Thyroid gland (tissue), 4 donors: ENCODE results near the gene GRIN3B.

Source experiments
- CTCF ChIP-seq, 6 experiments: fragments of 200-600 bp in 3 of 6; fragments of 450-650 bp in 3 of 6; sonication (generic) in 3 of 6; IDR thresholded peaks; one replicate each; pipeline ENCODE4 v1.5.1; 2016 to 2019; ENCODE audit warnings: antibody characterized with exemption in 6 of 6, mild to moderate bottlenecking in 2 of 6, inconsistent platforms in 1 of 6, moderate library complexity in 1 of 6
- POLR2A ChIP-seq, 2 donors: fragments of 450-650 bp; IDR thresholded peaks; one replicate each; pipeline ENCODE4 v1.6.1; 2017; ENCODE audit warnings: antibody characterized with exemption in 2 of 2, mild to moderate bottlenecking in 2 of 2, moderate library complexity in 1 of 2

- TF ChIP-seq POLR2A (IDR thresholded peaks at IDR 0.05) = no peak
- TF ChIP-seq CTCF (IDR thresholded peaks at IDR 0.05) = no peak
Observed at GRCh38 chr19:955803-956765, 44.1 kb upstream of the GRIN3B start.
